ENCODE results near the gene ALDH9A1.
"Not testable (repeated sequence)": the region's sequence is repeated elsewhere in the genome, so short reads cannot be mapped to it uniquely, and the experiment has no call there.

ALDH9A1 gene

GRCh38 chr1:165686121-165686970, 12.0 kb downstream of the ALDH9A1 start:
- FAIRE-seq = no peak

- no peak for FAIRE-seq
These were observed 14.4 kb downstream of the ALDH9A1 start for GRCh38 chr1:165683848-165684485.

GRCh38 chr1:165680773-165681172, 17.6 kb downstream of the ALDH9A1 start:
- FAIRE-seq = not testable (repeated sequence)

GRCh38 chr1:165680303-165680702, 18.1 kb downstream of the ALDH9A1 start:
- FAIRE-seq = no peak

- no peak for FAIRE-seq
These were observed 18.9 kb downstream of the ALDH9A1 start for GRCh38 chr1:165679282-165680036.

GRCh38 chr1:165678509-165678908, 19.9 kb downstream of the ALDH9A1 start:
- no peak for FAIRE-seq

GRCh38 chr1:165675794-165676193, 22.6 kb downstream of the ALDH9A1 start:
- no peak for FAIRE-seq

GRCh38 chr1:165674599-165674998, 23.8 kb downstream of the ALDH9A1 start:
- no peak for FAIRE-seq

GRCh38 chr1:165671526-165671925, 26.8 kb downstream of the ALDH9A1 start:
- no peak for FAIRE-seq

GRCh38 chr1:165668184-165668583, 30.2 kb downstream of the ALDH9A1 start:
- FAIRE-seq = no peak

- no peak for FAIRE-seq
These were observed 32.1 kb downstream of the ALDH9A1 start for GRCh38 chr1:165666152-165666825.

- no peak for FAIRE-seq
These were observed 36.2 kb downstream of the ALDH9A1 start for GRCh38 chr1:165662186-165662585.

- no peak for FAIRE-seq
These were observed 36.7 kb downstream of the ALDH9A1 start for GRCh38 chr1:165661703-165662102.

GRCh38 chr1:165659581-165659895, 38.8 kb downstream of the ALDH9A1 start:
- FAIRE-seq = no peak

- not testable (repeated sequence) for FAIRE-seq
These were observed 39.4 kb downstream of the ALDH9A1 start for GRCh38 chr1:165658766-165659580.

- FAIRE-seq = no peak
These were observed 47.3 kb downstream of the ALDH9A1 start for GRCh38 chr1:165650981-165651625.

GRCh38 chr1:165648919-165649572, 49.3 kb downstream of the ALDH9A1 start:
- no peak for FAIRE-seq

- no peak for FAIRE-seq
These were observed 50.4 kb downstream of the ALDH9A1 start for GRCh38 chr1:165647970-165648369.

GRCh38 chr1:165647517-165647916, 50.8 kb downstream of the ALDH9A1 start:
- no peak for FAIRE-seq

GRCh38 chr1:165645654-165646366, 52.6 kb downstream of the ALDH9A1 start:
- no peak for FAIRE-seq
